Hepatocyte (in vitro differentiated cells): ENCODE data around the gene WDFY4. TPM values are rescaled to one million over a fixed set of nuclear protein-coding genes. Genes with fewer than 3 reads are reported as not detected.

Source experiments
- DNase-seq: peaks from one replicate; pipeline ENCODE4 v3.0.0-alpha.2; 2016; ENCODE audit warnings: low spot score
- H2AFZ ChIP-seq: fragments of 200-600 bp; sonication (generic); 2 replicates; pipeline ENCODE4 v1.6.0; 2016; ENCODE audit warnings: antibody characterized with exemption, mild to moderate bottlenecking
- H3K27ac ChIP-seq: fragments of 200-600 bp; sonication (generic); 2 replicates; pipeline ENCODE4 v1.5.1; 2016; ENCODE audit warnings: mild to moderate bottlenecking
- H3K27me3 ChIP-seq: fragments of 200-600 bp; sonication (generic); 2 replicates; pipeline ENCODE4 v1.6.1; 2016
- H3K36me3 ChIP-seq: fragments of 200-600 bp; sonication (generic); replicated peaks from 2 replicates; pipeline ENCODE4 v1.5.1; 2016; ENCODE audit warnings: low read depth; ENCODE audit not compliant: insufficient read depth
- H3K4me1 ChIP-seq: fragments of 200-600 bp; sonication (generic); 2 replicates; pipeline ENCODE4 v1.5.1; 2016; ENCODE audit warnings: mild to moderate bottlenecking, moderate library complexity; ENCODE audit not compliant: insufficient read depth
- H3K4me2 ChIP-seq: fragments of 200-600 bp; sonication (generic); 2 replicates; pipeline ENCODE4 v1.6.0; 2016
- H3K4me3 ChIP-seq: fragments of 200-600 bp; sonication (generic); 2 replicates; pipeline ENCODE4 v1.5.1; 2016; ENCODE audit warnings: mild to moderate bottlenecking
- H3K79me2 ChIP-seq: fragments of 200-600 bp; sonication (generic); 2 replicates; pipeline ENCODE4 v1.6.0; 2017; ENCODE audit warnings: mild to moderate bottlenecking
- H3K9me2 ChIP-seq: fragments of 200-600 bp; sonication (generic); replicated peaks from 2 replicates; pipeline ENCODE4 v1.6.0; 2017; ENCODE audit warnings: mild to moderate bottlenecking; ENCODE audit not compliant: insufficient read depth
- H3K9me3 ChIP-seq: fragments of 200-600 bp; sonication (generic); 2 replicates; pipeline ENCODE4 v1.5.1; 2016; ENCODE audit warnings: low read depth, mild to moderate bottlenecking
- H4K20me1 ChIP-seq: fragments of 200-600 bp; sonication (generic); 2 replicates; pipeline ENCODE4 v1.6.0; 2016; ENCODE audit warnings: mild to moderate bottlenecking; ENCODE audit not compliant: insufficient read depth, poor library complexity, severe bottlenecking
- CTCF ChIP-seq: fragments of 200-600 bp; sonication (generic); IDR thresholded peaks from 2 replicates; pipeline ENCODE4 v1.5.1; 2016; ENCODE audit warnings: antibody characterized with exemption, mild to moderate bottlenecking; ENCODE audit not compliant: poor library complexity
- EZH2 ChIP-seq: fragments of 200-600 bp; sonication (generic); IDR thresholded peaks from 2 replicates; pipeline ENCODE4 v1.6.1; 2016; ENCODE audit warnings: antibody characterized with exemption, mild to moderate bottlenecking, borderline replicate concordance
- EZH2phosphoT487 ChIP-seq: fragments of 200-600 bp; sonication (generic); IDR thresholded peaks from one replicate; pipeline ENCODE4 v1.6.1; 2018; ENCODE audit warnings: antibody characterized with exemption, mild to moderate bottlenecking, low read depth, moderate library complexity; ENCODE audit not compliant: unreplicated experiment, severe bottlenecking
- WGBS: methylation state at CpG from one replicate; pipeline ENCODE4 v1.1.6; 2016; ENCODE audit warnings: low lambda C conversion rate; ENCODE audit errors: missing lambda C conversion rate; 5-methylcytosine and 5-hydroxymethylcytosine counted together
- polyA plus RNA-seq: library from polyadenylated mRNA; unstranded; fragments of >200 nt; fragmentation: Nextera tagmentation; extraction: Ambion mirVana; gene quantifications from 2 replicates; pipeline ENCODE4 v1.2.1, GENCODE V29; 2016
- total RNA-seq: library from RNA; depleted of rRNA; stranded (reverse); fragments of >200 nt; gene quantifications from 2 replicates; pipeline ENCODE4 v1.2.3, GENCODE V29; 2014

Gene WDFY4
- total and polyA plus RNA-seq, 2 experiments from 2014 or later: 0.43 to 0.91 TPM

- H3K9me3 ChIP-seq: no peaks in the 10 kb centered on the region
- no peak overlapping the region for H3K4me3 ChIP-seq
- WGBS: 85% methylated on average over 4 of the region's 4 CpGs
- no peaks in the 10 kb centered on the region for H4K20me1 ChIP-seq
- H3K79me2 ChIP-seq: no peaks in the 10 kb centered on the region
- no peaks in the 10 kb centered on the region for H3K9me2 ChIP-seq
- no peak overlapping the region for H3K4me2 ChIP-seq
- H3K27me3 ChIP-seq: peaks cover 12% of the 10 kb centered on the region
- peaks cover 5% of the 10 kb centered on the region for H3K4me1 ChIP-seq
- no peak for DNase-seq
- no peak overlapping the region for H3K27ac ChIP-seq
- no peaks in the 10 kb centered on the region for H3K36me3 ChIP-seq
- TF ChIP-seq EZH2phosphoT487: no peak
- TF ChIP-seq CTCF: no peak
- TF ChIP-seq EZH2: no peak
- no peak overlapping the region for H2AFZ ChIP-seq
These were observed 30.6 kb upstream of the WDFY4 start for GRCh38 chr10:48653944-48654698.

- Histone ChIP-seq H3K27ac (no peak overlapping the region), H3K79me2 (no peaks in the 10 kb centered on the region), H2AFZ (peak overlapping the region; percentile 63), H3K4me3 (peak overlapping the region; percentile 38), H4K20me1 (no peaks in the 10 kb centered on the region), H3K4me1 (peaks cover 5% of the 10 kb centered on the region), H3K36me3 (no peaks in the 10 kb centered on the region), H3K4me2 (peak overlapping the region; percentile 98), H3K9me3 (no peaks in the 10 kb centered on the region), H3K27me3 (peaks cover 12% of the 10 kb centered on the region), H3K9me2 (no peaks in the 10 kb centered on the region)
- WGBS: 61% methylated on average over 37 of the region's 55 CpGs
- DNase-seq: peak; percentile 26
- TF ChIP-seq EZH2phosphoT487 (no peak), CTCF (no peak), EZH2 (no peak)
These were observed 29.0 kb upstream of the WDFY4 start for GRCh38 chr10:48655411-48656240.

DNA sequence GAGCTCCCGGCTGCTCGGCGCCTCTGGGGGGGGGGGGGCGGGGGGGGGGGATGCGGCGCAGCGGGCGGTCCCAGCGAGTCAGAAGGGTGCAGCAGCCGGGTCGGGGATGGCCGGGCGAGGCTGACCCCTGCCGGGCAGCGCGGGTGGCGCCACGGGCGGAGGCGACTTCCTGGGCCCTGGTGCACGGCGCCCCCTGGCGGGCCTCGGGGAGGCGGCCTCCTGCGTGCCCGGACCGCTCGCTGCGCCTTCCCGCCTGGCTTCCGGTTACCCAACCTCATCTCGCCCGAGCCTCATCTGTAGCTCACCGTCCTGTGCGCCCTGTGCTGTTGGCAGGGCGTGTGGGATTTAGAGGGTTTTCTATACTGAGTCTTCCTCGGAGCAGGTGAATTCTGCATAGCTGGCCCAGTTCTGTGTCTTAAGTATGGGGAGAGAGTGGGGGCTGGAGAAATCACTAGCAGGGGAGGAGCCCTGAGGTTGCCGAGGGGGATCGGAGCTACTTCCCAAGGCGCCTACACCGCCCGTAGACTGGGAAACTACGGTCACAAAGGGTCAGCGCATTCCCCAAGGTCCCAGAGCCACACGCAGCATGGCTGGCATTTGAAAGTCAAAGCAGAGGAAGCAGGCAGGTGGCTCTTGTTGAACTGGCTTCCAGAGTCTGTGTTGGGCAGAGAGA, 28.3 kb upstream of the WDFY4 start:
- H3K9me2 ChIP-seq: no peaks in the 10 kb centered on the region
- DNase-seq: peak; percentile 96
- H3K4me3 ChIP-seq: peak overlapping the region; percentile 60
- H2AFZ ChIP-seq: peak overlapping the region; percentile 79
- peaks cover 5% of the 10 kb centered on the region for H3K4me1 ChIP-seq
- no peaks in the 10 kb centered on the region for H4K20me1 ChIP-seq
- H3K9me3 ChIP-seq: no peaks in the 10 kb centered on the region
- peaks cover 12% of the 10 kb centered on the region for H3K27me3 ChIP-seq
- H3K79me2 ChIP-seq: no peaks in the 10 kb centered on the region
- peak overlapping the region; percentile 98 for H3K4me2 ChIP-seq
- H3K27ac ChIP-seq: no peak overlapping the region
- H3K36me3 ChIP-seq: no peaks in the 10 kb centered on the region
- TF ChIP-seq EZH2 (no peak), CTCF (peak; percentile 91), EZH2phosphoT487 (no peak)
- 4% methylated on average over 37 of the region's 46 CpGs for WGBS
